Fibroblast of the aortic adventitia (primary cell): ENCODE measurements around the gene OGDH. TPM values are rescaled to one million over a fixed set of nuclear protein-coding genes. Genes with fewer than 3 reads are reported as not detected.
A peak's percentile ranks its signal among the peaks of the same experiment; 100 is the strongest.
"Not testable (repeated sequence)": the region's sequence is repeated elsewhere in the genome, so short reads cannot be mapped to it uniquely, and the experiment has no call there.

Experiments used
- DNase-seq: peaks from one replicate; pipeline ENCODE4 v3.0.0-alpha.2; 2010; ENCODE audit warnings: low read depth
- H3K4me3 ChIP-seq: 2 replicates; pipeline ENCODE4 v1.5.1; 2011; ENCODE audit warnings: low read depth, mild to moderate bottlenecking, control low read depth, low read length, moderate library complexity
- total RNA-seq: library from RNA; depleted of rRNA; stranded (reverse); fragments of >200 nt; gene quantifications from 2 replicates; pipeline ENCODE4 v1.2.3, GENCODE V29; 2012; ENCODE audit warnings: low replicate concordance
- TF ChIP-seq, protein P1 (sequence below): IDR thresholded peaks from 2 replicates; pipeline ENCODE4 v1.5.1; 2011; ENCODE audit warnings: mild to moderate bottlenecking, low read length, control low read depth, inconsistent platforms; ENCODE audit not compliant: insufficient read depth

The OGDH gene
- 26.2 and 85.6 TPM in 2 replicates for total RNA-seq

DNA sequence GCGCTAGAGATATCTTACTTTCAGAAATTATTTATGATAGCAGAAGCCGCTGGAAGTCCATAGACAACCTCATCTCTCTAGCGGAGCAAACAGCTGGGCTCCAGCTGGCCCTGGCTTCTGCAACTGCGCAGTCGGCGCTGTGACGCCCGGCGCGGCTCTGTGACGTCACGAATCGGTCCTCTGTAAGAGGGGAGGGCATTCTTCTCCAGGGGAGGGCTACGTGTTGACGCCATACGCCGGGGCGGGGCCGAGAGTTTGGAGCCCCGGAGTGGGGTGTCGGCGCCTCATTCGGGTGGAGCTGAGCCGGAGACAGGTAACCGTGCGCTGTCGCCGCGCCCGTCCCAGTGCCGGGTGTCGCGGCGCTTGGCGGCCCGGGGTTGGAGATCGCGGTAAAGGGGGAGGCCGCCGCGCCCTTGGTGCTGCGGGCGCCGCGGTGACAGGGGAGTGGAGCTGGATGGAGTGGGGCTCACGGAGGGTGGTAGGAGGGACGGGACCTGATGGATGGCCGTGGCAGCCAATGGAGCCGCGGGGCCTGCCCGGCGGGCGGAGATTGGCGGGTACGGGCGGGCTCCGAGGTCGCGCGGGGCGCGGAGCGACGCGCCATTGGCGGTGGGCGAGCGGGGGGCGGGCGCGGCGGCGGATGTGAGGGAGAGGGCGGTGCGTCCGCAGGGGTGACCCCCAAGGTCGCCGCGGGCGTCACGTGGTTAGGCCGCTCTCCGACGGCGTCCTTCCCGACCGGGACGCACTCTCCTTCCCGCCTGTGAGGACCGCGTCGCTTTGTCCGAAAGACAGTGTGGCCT is at the start of gene OGDH:
Gene OGDH (plus strand): TSS at position 287 of the 800 bp plus-strand sequence. CDS start 17,717 bp downstream, outside the sequence.
- DNase-seq, result peak; percentile 99
- TF ChIP-seq, protein P1, sequence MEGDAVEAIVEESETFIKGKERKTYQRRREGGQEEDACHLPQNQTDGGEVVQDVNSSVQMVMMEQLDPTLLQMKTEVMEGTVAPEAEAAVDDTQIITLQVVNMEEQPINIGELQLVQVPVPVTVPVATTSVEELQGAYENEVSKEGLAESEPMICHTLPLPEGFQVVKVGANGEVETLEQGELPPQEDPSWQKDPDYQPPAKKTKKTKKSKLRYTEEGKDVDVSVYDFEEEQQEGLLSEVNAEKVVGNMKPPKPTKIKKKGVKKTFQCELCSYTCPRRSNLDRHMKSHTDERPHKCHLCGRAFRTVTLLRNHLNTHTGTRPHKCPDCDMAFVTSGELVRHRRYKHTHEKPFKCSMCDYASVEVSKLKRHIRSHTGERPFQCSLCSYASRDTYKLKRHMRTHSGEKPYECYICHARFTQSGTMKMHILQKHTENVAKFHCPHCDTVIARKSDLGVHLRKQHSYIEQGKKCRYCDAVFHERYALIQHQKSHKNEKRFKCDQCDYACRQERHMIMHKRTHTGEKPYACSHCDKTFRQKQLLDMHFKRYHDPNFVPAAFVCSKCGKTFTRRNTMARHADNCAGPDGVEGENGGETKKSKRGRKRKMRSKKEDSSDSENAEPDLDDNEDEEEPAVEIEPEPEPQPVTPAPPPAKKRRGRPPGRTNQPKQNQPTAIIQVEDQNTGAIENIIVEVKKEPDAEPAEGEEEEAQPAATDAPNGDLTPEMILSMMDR, result no peak
- peak within 1 kb of the TSS; percentile 98 for H3K4me3 ChIP-seq

DNA sequence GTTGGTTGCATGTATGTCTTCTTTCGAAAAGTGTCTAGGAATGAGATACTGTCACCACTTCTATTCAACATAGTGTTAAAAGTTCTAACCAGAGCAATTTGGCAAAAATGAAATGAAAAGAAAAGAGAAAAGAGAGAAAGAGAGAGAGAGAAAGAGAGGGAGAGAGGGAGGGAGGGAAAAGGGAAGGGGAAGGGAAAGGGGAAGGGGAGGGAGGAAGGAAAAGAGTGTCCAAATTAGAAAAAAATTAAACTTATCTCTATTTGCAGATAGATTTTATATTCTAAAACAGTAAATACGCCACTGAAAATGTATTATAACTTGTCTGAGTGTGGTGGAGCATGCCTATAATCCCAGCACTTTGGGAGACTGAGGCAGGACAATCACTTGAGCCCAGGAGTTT is 48.9 kb upstream of the OGDH start:
- no peak overlapping the region for H3K4me3 ChIP-seq
- no peak for DNase-seq
- TF ChIP-seq, protein P1, result no peak

DNA sequence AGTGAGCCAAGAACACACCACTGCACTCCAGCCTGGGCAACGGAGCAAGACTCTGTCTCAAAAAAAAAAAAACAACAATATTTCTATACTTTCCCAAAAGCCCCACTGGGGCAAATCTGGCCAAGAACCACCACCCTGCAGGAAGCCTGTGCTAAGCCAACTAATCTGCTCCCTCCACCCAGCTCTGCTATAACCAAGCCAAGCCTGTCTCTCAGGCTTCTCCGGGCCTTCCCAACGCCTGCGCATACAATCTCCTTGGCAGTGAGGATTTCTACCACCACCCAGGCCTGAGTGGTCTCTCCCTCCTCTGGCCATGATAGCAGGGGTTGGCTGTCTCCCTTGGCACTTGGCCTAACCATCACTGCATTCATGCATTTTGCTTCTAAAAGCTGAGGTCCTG is 46.9 kb upstream of the OGDH start:
- H3K4me3 ChIP-seq, result no peak overlapping the region
- DNase-seq, result peak; percentile 52
- TF ChIP-seq, protein P1, result no peak

DNA sequence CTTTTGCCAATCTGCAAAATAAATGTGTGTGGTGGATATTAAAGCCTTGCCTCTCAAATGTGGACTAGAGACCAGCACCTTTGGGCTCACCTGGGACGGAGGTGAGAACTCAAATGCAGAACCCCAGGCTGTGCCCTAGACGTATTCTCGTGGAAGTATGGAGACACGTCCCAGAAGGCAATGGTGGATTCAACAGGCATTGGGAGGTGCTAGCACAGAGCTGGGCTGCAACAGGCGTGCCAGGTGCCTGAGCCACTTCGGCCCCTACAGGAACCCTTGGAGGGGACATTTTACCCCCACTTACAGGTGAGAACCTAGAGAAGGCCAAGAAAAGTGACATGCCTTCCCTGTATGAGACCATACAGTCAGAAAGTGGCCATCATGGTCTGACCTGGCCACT is 44.9 kb upstream of the OGDH start:
- TF ChIP-seq, protein P1, result no peak
- H3K4me3 ChIP-seq, result no peak overlapping the region
- no peak for DNase-seq

DNA sequence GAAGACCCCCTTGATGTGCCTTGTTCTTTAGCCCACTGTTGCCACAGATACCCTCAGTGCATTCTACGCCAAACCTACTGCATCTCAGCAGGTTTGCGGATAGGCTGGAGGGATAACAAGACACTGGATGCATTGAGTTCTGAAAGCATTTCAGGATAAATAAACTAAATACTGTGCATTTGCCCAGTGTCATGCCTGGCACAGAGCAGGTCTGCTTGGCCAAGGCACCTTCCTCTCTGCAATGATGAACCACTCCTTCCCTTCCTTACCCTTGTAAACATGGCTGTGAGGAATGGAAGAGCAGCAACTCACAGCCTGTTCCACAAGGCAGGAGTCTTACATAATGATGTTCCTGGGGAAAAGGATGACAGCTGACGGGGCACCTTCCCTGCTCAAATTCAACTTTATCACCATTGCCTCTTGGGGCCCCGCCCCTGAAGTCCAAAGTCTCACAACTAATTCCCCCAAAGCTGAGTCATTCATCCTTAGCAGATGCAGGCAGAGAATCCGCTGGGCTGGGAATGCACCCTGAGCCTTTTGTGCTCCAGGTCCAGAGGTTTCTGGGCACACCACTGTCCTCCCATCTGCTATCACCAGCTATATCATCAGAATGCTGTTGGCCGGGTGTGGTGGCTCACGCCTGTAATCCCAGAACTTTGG is 44.3 kb upstream of the OGDH start:
- DNase-seq, result peak; percentile 38
- no peak overlapping the region for H3K4me3 ChIP-seq
- TF ChIP-seq, protein P1, result no peak

DNA sequence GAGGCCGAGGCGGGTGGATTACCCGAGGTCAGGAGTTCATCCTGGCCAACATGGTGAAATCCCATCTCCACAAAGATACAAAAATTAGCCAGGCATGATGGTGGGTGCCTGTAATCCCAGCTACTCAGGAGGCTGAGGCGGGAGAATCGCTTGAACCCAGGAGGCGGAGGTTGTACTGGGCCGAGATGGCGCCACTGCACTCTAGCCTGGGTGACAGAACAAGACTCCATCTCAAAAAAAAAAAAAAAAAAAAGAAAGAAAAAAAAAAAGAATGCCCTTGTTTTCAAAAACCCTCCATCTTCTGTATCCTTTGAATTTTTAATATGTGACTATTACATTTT is 43.8 kb upstream of the OGDH start:
- DNase-seq, H3K4me3 ChIP-seq: not testable (repeated sequence)

DNA sequence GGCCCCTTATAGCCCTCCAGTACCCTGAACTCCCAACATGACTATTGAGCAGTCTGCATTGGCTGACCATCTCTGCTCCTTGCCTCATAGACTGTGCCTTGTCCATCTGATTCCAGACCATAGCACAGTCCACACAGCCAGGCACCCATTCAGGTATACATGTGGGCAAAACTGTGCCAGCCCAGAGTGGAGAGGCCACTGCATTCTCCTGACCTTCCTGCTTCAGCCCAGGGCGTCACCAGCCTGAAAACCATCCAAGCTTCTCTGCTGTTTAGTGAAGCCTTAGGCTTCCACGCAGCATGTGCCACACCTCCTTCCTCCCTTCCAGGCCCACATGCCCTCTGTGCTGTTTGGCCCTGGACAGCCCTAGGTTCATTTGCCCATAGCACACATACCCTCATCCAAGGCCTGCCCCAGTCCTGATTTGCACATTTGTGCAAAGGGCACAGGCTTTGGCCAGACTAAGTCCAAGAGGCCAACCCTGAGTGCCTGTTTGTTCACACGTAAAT is 43.2 kb upstream of the OGDH start:
- TF ChIP-seq, protein P1, result no peak
- DNase-seq, result no peak
- no peak overlapping the region for H3K4me3 ChIP-seq
